Stimulated activated CD8-positive, alpha-beta memory T cell treated with anti-CD3 and anti-CD28 coated beads, Interleukin-12 subunit alpha, Interleukin-12 subunit beta, amount 100 ng/mL, for 24 hours (primary cell): ENCODE results near the gene ALDOA.

Experiments used
- DNase-seq: peaks from one replicate; pipeline ENCODE4 v3.0.0-alpha.2; 2020; ENCODE audit errors: extremely low read depth

ALDOA gene

DNA sequence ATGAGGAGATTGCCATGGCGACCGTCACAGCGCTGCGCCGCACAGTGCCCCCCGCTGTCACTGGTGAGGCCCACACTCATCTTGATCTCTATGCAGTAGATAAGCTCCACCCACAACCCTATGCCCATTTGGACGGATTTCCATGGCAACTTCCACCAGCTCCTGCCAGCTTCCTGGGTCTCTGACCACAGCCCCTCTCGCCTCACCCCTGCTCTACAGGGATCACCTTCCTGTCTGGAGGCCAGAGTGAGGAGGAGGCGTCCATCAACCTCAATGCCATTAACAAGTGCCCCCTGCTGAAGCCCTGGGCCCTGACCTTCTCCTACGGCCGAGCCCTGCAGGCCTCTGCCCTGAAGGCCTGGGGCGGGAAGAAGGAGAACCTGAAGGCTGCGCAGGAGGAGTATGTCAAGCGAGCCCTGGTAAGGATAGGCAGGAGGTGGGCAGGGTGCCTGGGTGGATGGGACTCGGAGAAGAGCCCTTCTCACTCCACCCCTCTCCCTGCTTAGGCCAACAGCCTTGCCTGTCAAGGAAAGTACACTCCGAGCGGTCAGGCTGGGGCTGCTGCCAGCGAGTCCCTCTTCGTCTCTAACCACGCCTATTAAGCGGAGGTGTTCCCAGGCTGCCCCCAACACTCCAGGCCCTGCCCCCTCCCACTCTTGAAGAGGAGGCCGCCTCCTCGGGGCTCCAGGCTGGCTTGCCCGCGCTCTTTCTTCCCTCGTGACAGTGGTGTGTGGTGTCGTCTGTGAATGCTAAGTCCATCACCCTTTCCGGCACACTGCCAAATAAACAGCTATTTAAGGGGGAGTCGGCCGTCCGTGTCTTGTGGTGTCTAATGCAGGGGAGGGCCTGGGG lies 4.3 kb downstream of the ALDOA start:
- DNase-seq, result no peak

DNA sequence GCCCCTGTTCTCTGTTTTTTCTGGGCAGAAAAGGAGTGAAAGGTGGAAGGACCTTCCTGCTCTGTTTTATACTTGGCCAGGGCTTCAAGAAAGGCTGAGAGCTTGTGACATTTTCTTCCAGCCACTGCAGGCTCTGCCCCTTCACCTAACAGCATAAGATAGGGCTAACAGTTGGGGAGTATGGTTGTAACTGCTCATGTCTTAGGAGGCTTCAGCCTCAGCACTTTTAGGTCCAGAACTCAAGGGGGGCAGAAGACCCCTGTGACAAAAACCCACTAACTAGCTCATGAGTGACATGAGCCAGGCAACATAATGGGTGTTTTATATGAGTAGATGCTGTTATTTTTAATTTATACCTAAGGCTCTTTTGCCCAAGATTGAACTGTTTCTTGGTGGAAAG lies 4.9 kb downstream of the ALDOA start:
- DNase-seq, result no peak

DNA sequence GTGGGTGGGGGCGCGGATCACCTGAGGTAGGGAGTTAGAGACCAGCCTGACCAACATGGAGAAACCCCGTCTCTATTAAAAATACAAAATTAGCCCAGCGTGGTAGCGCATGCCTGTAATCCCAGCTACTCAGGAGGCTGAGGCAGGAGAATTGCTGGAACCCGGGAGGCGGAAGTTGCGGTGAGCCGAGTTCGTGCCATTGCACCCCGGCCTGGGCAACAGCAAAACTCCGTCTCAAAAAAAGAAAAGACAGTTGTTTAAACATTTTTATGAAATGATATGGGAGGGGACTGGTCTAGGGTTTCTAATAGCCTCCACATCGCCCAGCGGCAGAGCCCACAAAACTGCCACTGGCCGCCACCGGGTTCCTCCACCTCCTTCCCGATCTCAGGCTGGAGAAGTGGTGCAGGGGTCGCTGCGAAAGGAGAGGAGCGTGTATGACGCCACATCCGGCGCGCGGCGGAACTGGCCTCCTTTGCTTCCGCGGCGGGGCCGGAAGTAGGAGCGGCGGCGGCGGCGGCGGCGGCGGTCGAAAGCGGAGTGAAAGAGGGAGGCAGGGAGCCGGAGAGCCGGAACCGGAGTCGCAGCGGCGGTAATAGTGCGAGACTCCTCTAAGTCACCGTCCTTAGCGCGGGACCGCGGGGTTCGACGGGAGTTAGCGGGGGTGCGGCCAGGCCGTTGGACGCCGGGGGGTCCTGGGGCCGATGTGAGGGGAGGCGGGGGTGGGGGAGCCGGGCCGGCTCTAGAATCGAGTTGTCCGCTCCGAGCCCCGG lies 10.1 kb downstream of the ALDOA start, which contains the start of gene PPP4C:
Gene PPP4C (plus strand): TSS at position 492 of the 773 bp plus-strand sequence. CDS start 384 bp downstream, outside the sequence.
- peak; percentile 82 for DNase-seq

DNA sequence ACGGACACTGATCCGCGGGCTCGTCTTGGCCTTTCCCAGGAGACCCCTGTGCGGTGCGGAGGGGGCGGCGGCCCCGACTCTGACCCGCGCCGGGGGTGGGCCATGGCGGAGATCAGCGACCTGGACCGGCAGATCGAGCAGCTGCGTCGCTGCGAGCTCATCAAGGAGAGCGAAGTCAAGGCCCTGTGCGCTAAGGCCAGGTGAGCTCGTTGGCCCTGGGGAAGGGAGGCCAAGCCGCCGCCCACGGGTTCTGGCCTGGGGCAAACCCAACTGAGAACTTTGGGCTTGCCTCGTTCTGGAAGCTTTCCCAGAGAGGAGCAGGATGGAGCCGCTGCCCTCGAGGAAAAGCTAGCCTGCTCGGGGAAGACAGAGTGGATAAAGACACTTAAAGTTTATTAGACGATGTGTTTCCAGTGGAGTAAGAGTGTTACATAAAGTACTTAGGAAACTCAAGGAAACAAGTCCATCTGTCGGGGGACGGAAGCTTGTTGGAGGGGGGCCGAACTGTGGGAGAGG lies 10.8 kb downstream of the ALDOA start:
- DNase-seq, result no peak

DNA sequence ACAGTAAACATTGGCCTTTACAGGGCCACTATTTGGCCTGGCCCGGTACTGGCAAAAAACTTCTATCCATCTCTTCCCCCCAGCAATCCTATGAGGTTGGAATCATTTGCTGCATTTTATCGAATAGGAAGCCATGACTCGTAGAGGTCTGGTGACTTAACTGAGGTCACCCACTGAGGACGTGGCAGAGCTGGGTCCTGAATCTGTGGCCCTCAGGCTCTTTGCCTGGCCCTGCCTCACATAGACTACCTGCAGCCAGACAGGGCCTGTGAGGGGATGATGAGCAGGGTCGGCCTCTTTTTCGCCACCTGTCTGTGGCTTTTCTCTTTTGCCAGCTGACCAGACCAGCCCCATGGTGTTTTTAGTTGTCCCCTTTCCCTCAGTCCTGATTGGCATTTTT lies 12.1 kb downstream of the ALDOA start:
- DNase-seq, result no peak

DNA sequence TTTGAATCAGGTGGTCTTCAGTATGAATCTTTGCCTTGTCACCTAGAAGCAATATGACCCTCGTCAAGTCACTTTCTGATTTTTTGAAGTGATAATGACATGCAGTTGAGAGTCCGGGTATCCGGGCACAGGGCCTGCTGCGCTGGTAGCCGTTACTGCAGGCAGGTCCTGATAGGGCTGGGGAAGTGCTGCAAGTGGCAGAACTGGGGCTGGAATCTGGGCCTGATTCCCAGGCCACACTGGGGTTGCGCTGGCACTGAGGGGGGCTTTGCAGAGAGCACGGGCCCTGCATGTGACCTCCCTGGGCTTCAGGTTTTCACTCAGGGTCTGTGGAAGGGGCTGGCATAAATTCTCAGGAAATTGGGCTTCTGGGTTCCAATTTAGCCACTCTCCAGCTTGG lies 13.2 kb downstream of the ALDOA start:
- no peak for DNase-seq

DNA sequence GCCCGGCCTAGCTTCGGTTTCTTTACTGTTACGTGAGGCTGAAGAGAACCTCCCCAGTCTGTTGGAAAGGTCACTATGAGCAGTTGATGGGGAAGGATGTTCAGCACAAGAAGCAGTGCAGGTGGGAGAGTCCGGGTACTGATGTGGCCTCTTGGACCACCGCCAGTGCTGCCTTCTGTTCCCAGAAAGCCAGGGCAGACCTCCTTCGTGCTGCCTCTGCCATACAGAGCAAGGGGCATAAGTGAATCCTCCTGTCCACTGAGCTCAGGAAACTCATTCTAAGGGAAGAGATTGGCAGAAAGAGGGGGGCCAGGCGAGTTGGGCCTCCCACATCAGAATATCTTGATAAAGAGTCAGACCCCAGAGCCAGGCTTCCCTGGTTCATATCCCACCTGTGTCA lies 13.9 kb downstream of the ALDOA start:
- DNase-seq, result no peak

DNA sequence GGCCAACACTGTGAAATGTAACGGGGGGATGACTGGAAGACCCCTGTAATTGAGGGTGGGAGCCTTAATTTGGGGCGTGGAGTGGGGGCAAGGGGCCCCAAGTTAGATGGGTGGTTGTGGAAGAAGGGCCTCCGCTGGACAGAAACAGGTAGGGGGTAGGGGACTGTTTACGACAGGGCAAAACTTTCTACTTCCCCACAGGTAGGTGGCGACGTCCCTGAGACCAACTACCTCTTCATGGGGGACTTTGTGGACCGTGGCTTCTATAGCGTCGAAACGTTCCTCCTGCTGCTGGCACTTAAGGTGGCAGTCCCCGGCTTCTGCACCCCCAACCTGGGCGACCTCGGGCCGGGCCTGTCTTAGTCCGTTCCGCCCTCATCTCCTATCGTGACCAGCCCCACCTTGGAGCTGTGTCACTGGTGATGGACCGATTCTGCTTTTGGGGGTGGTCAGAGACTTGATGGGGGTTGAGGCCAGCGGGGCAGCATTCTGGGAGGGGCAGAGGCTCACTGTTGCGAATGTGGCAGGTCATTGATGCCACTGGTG lies 17.1 kb downstream of the ALDOA start:
- DNase-seq, result no peak

DNA sequence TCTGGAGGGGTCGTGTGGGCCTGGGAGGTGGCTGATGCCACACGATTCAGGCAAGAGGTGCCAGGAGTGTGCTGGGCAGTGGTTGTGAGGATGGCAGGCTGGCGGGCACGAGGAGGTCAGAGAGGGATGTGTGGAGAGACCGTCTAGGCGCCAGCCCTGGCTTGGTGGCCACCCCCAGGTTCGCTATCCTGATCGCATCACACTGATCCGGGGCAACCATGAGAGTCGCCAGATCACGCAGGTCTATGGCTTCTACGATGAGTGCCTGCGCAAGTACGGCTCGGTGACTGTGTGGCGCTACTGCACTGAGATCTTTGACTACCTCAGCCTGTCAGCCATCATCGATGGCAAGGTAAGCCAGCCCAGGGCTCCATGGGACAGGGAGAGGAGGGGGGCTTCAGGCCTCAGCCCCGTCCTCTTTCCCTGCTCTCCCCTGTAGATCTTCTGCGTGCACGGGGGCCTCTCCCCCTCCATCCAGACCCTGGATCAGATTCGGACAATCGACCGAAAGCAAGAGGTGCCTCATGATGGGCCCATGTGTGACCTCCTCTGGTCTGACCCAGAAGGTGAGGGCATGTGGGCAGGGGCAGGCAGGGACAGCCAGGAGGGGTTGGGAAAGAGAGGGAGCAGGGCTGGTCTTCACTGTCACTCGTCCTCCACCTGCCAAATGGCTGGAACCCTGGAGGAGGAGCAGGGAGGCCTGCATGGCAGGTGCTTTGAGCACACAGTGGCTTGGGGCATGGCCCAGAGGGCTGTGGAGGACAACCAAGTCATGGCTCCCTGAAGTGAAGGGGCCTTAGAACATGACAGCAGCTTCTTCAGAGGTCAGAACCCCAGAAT lies 17.9 kb downstream of the ALDOA start:
- DNase-seq, result no peak

DNA sequence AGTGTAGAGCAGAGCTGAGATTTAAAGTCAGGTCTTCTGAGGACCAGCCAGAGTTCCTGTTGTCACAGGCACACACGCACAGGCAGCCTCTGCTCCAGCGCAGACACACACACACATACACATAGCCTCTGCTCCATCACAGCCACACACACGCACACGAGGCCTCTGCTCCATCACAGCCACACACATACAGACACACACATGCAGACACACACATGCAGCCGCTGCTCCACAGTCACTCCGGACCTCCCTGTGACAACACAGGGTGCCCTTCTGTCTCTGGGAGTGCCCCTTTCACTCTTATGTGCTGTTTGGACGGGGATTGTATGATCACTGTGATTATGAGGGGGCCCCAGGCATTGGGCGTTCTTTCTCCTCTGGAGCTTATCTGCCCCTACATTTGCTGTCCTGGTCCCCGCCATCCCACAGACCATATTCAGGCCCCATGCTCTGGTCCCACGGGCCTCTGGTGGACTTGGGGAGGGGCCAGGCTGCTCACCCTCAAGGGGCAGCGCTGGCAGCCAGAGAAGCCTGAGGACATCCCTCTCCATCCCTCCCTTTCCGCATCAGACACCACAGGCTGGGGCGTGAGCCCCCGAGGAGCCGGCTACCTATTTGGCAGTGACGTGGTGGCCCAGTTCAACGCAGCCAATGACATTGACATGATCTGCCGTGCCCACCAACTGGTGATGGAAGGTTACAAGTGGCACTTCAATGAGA lies 18.7 kb downstream of the ALDOA start:
- DNase-seq, result no peak

DNA sequence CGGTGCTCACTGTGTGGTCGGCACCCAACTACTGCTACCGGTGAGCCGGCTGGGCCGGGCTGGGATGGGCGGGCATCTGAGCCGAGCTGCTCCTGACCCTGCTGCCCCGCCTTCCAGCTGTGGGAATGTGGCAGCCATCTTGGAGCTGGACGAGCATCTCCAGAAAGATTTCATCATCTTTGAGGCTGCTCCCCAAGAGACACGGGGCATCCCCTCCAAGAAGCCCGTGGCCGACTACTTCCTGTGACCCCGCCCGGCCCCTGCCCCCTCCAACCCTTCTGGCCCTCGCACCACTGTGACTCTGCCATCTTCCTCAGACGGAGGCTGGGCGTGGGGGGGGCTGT lies 19.2 kb downstream of the ALDOA start:
- no peak for DNase-seq

DNA sequence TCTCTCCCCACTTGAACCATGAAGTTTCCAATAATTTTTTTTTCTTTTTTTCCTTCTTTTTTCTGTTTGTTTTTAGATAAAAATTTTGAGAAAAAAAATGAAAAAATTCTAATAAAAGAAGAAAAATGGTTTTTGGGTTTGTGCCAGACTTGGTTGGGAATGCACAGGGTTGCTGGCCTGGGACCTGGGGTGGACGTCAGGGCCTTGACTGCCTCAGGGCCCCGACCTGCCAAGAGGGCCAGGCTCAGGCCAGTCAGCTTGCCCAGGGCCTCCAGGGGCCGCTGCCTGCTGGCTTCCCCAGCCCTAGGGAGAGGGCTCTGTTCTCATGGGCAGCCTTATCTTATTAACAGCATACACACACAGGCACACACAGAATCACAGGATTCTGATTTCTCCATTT lies 19.7 kb downstream of the ALDOA start:
- no peak for DNase-seq

DNA sequence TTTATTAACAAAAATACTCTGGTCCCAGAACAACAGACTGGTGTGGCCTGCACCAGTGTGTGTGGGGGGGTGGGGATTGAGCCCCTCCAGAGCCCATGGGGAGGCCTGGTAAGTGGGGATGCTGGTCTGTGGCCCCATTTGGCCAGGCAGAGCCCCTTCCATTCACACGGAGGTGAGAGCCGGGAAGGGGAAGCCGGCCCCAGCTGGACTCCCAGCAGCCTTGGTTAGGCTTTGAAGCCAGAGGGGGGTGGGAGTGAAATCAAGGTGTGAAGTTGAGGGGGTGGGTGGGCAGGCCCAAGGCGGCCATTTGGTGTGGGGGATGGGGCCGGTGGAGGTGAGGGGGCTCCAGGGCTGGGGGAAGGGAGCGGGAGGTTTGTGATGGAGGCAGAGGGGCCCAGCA lies 20.3 kb downstream of the ALDOA start:
- no peak for DNase-seq

DNA sequence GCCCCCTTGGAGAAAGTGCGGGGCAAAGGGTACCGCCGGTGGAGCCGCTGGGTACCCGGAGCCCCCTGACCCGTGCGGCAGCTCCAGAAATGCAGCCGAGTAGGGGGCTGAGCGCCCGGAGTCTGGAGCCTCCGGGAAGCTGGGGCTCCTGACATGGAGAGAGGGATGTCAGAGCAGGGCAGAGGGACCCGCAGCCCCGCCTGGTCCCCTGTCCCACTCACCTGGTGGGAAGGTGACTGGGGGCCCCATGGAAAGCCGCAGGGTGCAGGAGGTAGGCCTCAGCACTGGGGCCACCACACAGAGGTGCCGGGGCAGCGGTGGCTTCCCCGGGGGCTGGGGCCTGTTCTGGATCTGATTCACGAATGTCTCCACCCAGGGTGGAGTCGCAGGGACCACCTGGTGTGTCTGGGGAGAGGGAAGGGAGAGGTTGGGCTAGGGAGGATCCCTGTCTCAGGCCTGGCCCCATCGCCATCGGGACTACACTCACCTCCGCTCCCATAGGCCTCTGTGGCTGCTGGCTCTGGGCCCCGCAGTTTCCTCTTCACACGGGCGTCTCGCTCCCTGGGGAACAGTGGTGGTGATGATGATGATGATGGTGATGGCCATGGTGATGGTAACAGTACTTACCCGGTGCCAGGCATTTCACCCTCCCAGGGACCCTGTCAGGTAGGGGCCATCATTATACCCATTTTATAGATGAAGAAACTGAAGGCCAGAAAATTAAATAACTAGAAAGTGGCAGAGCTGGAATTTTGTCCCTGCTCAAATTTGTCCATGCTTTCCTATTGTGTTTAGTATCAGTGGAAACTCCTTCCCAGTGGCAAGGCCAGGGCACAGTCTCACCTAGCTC lies 21.0 kb downstream of the ALDOA start:
- no peak for DNase-seq

DNA sequence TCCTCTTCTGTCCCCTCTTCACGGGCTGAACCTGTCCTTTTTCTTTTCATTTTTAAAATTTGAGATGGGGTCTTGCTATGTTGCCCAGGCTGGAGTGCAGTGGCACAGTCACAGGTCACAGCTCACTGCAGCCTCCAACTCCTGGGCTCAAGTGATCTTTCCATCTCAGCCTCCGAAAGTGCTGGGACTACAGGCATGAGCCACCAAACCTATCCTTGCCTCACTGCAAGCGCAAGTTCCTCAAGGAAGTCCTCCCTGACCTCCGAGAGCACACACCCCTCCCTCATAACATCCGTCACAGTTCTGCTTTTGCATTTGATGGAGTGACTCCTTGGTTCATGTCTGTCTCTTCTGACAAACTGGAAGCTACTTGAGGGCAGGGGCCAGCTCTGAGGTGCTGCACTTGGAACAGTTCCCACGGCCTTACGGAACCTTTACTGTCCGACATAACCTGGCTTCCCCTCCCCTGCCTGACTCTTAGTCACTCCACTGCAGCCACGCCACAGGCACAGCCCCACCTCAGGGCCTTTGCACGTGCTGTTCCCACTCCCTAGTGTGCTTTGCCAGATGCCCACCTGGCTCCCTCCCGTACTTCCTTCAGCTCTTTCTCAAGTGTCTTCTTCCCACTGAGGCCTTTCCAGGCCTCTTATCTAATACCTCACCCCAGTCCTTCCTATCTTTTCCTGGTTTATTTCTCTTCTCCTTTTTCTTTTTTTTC lies 21.8 kb downstream of the ALDOA start:
- no peak for DNase-seq

DNA sequence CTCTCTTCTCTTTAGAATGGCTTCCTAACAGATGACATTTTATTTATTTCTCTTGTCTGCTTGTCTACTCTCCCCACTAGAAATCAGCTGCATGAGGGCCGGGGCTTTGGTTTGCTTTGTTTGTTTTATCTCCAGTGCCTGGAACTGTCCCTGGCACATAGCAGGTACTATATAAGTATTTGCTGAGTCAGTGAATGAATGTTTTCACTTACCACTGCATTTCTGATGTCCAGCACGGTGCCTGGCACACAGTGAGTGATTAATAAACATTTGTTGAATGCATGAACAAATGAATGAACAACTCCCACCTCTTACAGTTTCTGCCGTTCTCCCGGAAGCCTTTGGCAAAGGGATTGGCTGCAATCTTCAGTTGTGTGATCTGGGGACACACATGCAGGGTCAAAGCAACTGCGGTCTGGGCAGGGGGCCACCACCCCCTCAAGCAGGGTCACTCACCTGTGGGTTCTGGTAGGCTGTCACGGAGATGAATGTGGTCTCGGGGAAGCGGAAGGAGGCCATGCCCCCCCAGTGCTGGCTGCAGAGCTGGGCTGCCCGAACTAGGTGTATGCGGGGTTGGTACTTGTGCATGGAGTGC lies 22.8 kb downstream of the ALDOA start:
- no peak for DNase-seq

DNA sequence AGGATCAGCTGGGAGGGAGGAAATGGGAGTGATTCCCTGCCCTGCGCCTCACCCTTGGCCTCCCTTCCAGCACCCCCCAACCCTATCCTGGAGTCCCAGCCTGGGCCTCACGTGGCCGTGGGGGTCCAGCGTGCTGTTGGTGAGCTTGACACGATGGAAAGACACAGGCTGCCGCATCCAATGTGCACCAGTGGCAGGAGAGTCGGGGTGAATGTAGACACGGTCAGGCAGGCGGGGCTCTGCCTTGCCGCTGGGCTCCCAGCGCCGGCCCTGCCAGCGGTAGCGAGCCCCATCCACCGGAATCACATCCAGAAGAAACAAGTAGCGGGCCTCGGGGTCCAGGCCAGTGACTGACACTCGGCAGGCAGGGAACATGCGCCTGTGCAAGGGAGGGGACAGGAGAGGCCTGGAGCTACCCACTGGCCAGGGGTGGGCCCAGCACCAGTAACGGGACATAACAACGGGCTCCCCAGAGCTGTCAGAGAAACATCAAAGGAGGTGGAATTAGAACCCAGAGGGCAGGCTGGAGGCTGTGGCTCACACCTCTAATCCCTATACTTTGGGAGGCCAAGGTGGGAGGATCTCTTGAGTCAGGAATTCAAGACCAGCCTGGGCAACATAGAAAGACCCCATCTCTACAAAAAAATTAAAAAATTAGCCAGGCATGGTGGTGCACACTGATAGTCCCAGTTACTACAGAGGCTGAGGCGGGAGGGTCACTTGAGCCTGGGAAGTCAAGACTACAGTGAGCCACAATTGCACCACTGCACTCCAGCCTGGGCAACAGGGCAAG lies 23.5 kb downstream of the ALDOA start:
- no peak for DNase-seq

DNA sequence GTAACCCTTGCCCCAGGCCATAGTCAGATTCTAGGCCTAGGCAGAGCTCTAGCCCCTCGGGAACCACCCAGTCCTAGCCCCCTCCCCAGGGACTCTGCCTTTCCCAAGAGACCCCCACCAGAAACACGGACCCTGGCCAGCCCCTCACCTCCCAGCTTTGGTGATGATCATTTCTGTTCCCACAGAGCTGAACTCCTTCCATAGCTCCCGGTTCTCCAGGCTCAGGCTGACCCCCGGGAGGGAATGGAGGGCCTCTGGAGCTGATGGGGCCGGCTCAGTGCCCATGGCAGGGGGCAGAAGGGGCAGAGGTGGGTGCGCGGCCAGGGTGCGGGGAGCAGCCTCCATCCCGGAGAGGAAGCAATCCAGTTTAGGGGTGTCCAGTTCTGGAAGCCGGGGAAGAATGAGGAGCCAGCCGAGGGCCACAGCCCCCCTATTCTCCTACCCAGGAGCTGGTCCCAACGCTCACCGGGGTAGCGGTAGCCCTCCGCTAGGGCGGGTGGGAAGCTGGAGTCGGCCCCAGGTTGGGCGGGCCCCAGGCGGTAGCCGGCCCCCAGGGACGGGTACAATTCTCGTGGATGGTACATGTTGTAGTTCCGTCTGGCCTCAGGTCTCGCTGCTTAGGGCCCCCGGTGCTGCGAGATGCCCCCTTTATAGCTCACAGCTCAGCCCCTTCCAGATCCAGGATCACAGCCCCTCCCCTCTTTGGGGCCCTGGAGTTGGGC lies 25.2 kb downstream of the ALDOA start:
- DNase-seq, result no peak
